Peyer's patch (tissue), 4 donors: ENCODE results near the gene SEC24A. TPM values are rescaled to one million over a fixed set of nuclear protein-coding genes. Genes with fewer than 3 reads are reported as not detected.
A peak's percentile ranks its signal among the peaks of the same experiment; 100 is the strongest.
"Not testable (repeated sequence)": the region's sequence is repeated elsewhere in the genome, so short reads cannot be mapped to it uniquely, and the experiment has no call there.

Source experiments
- DNase-seq, 3 donors: peaks; one replicate each; pipeline ENCODE4 v3.0.0-alpha.2; 2017 to 2019
- H3K27ac ChIP-seq, 4 donors: fragments of 200-600 bp; sonication (generic); one replicate each; pipeline ENCODE4 v1.5.1; 2016 to 2019
- H3K27me3 ChIP-seq, 2 donors: fragments of 200-600 bp; sonication (generic); one replicate each; pipeline ENCODE4 v1.5.1; 2019
- H3K36me3 ChIP-seq, 3 donors: fragments of 200-600 bp; sonication (generic); one replicate each; pipeline ENCODE4 v1.5.1; 2016 to 2019
- H3K4me1 ChIP-seq, 4 donors: fragments of 200-600 bp; sonication (generic); one replicate each; pipeline ENCODE4 v1.5.1; 2016 to 2019
- H3K4me3 ChIP-seq, 4 donors: fragments of 200-600 bp; sonication (generic); 1 replicate in 3 of 4; 2 replicates in 1 of 4; pipeline ENCODE4 v1.5.1; 2016 to 2019; ENCODE audit warnings: mild to moderate bottlenecking in 1 of 4
- H3K9me3 ChIP-seq, 4 donors: fragments of 200-600 bp; sonication (generic); one replicate each; pipeline ENCODE4 v1.5.1; 2016 to 2019; ENCODE audit warnings: mild to moderate bottlenecking in 1 of 4
- CTCF ChIP-seq, 6 experiments: fragments of 450-650 bp in 4 of 6; fragments of 200-600 bp in 2 of 6; sonication (generic) in 1 of 6; IDR thresholded peaks; one replicate each; pipeline ENCODE4 v1.5.1; 2017 to 2019; ENCODE audit warnings: antibody characterized with exemption in 6 of 6, mild to moderate bottlenecking in 3 of 6, moderate library complexity in 1 of 6
- POLR2A ChIP-seq, 2 donors: fragments of 450-650 bp; IDR thresholded peaks; one replicate each; pipeline ENCODE4 v1.5.1; 2017; ENCODE audit warnings: antibody characterized with exemption in 2 of 2, mild to moderate bottlenecking in 2 of 2, moderate library complexity in 2 of 2
- total RNA-seq, 4 donors: library from RNA; depleted of rRNA; stranded (reverse); fragments of >200 nt; gene quantifications; one replicate each; pipeline ENCODE4 v1.1.0, GENCODE V29; 2016

Gene SEC24A
- total RNA-seq, 4 donors from 2014 or later = 17.3 to 54.8 (median 40.4) TPM

GRCh38 chr5:134741052-134741451 lies 92.5 kb downstream of the SEC24A start:
- TF ChIP-seq CTCF (IDR thresholded peaks at IDR 0.05) (no peak), POLR2A (IDR thresholded peaks at IDR 0.05) (no peak)
- H3K4me3 ChIP-seq = no peak overlapping the region
- no peak overlapping the region for H3K27ac ChIP-seq
- H3K27me3 ChIP-seq = no peaks in the 10 kb centered on the region
- H3K4me1 ChIP-seq = peaks cover 0 to 26% (median 4%) of the 10 kb centered on the region in 4 donors
- no peaks in the 10 kb centered on the region for H3K9me3 ChIP-seq
- no peak for DNase-seq
- H3K36me3 ChIP-seq = peaks cover 0 to 17% (median 0%) of the 10 kb centered on the region in 3 donors

GRCh38 chr5:134742134-134742533 lies 93.5 kb downstream of the SEC24A start:
- Histone ChIP-seq H3K9me3 (no peaks in the 10 kb centered on the region), H3K4me3 (no peak overlapping the region), H3K27me3 (no peaks in the 10 kb centered on the region), H3K27ac (no peak overlapping the region), H3K36me3 (peaks cover 0 to 17% (median 0%) of the 10 kb centered on the region in 3 donors), H3K4me1 (peaks cover 0 to 17% (median 4%) of the 10 kb centered on the region in 4 donors)
- DNase-seq = no peak
- TF ChIP-seq POLR2A (IDR thresholded peaks at IDR 0.05) (no peak), CTCF (IDR thresholded peaks at IDR 0.05) (no peak)

DNA sequence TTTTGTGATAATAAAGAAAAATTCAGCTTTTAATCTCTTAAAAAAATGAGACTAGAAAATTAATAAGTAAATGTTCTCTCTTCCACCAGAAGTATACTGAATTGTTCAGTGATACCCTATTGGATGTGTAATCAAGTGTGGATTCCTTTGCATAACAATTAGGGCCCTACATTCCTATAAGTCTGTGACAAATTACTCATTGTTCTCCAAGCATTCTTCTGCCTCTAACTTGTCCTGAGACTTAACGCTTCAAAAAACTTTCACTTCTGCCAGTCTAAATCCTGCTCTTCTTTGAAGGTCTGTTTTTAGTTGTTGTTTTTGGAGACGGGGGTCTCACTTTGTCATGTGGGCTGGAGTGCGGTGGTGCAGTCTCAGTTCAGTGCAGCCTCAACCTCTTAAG lies 100.8 kb downstream of the SEC24A start:
- Histone ChIP-seq H3K9me3 (no peaks in the 10 kb centered on the region), H3K4me1 (no peaks in the 10 kb centered on the region), H3K27me3 (no peaks in the 10 kb centered on the region), H3K27ac (no peak overlapping the region), H3K36me3 (peaks cover 0 to 5% (median 0%) of the 10 kb centered on the region in 3 donors), H3K4me3 (no peak overlapping the region)
- no peak for DNase-seq
- no peak for TF ChIP-seq POLR2A (IDR thresholded peaks at IDR 0.05)
- TF ChIP-seq CTCF (IDR thresholded peaks at IDR 0.05) = no peak

DNA sequence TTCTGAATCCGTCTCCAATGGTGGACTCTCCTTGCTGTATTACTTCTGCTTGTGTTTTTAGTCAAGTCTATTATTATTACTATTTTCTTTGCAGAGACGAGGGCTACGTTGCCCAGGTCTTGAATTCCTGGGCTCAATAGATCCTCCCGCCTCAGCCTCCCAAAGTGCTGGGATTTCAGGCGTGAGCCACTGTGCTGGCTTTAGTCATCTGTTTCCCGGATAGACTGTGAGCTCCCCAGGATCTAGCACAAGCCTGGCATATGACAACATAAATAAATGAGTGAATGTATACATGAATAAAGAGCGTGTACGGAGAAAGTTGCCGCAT lies 109.6 kb downstream of the SEC24A start:
- Histone ChIP-seq H3K9me3 (no peaks in the 10 kb centered on the region), H3K4me3 (peak overlapping the region; percentile 72 to 98 (median 80)), H3K27me3 (no peaks in the 10 kb centered on the region), H3K4me1 (peaks cover 0 to 12% (median 4%) of the 10 kb centered on the region in 4 donors), H3K27ac (peak overlapping the region; percentile 65 to 82 (median 73)), H3K36me3 (no peaks in the 10 kb centered on the region)
- no peak for DNase-seq
- TF ChIP-seq CTCF (IDR thresholded peaks at IDR 0.05) (no peak), POLR2A (IDR thresholded peaks at IDR 0.05) (no peak)

GRCh38 chr5:134758504-134759341 lies 110.1 kb downstream of the SEC24A start, which contains the start of gene DDX46:
Gene DDX46, plus strand, starts transcription at chr5:134758779. Its CDS starts 160 bp downstream, at chr5:134758939.
- peaks cover 0 to 12% (median 4%) of the 10 kb centered on the region in 4 donors for H3K4me1 ChIP-seq
- peak; percentile 63 to 78 for TF ChIP-seq POLR2A (IDR thresholded peaks at IDR 0.05)
- peak; percentile 58 to 87 (median 74) for TF ChIP-seq CTCF (IDR thresholded peaks at IDR 0.05)
- no peaks in the 10 kb centered on the region for H3K27me3 ChIP-seq
- H3K4me3 ChIP-seq = peak within 1 kb of the TSS; percentile 72 to 98 (median 80)
- peak; percentile 91 to 98 (median 97) for DNase-seq
- H3K27ac ChIP-seq = peak within 1 kb of the TSS; percentile 65 to 82 (median 73)
- peaks cover 0 to 2% (median 0%) of the 10 kb centered on the region in 3 donors for H3K36me3 ChIP-seq
- no peaks in the 10 kb centered on the region for H3K9me3 ChIP-seq

- H3K36me3 ChIP-seq = peaks cover 0 to 88% (median 0%) of the 10 kb centered on the region in 3 donors
- H3K27ac ChIP-seq, DNase-seq: not testable (repeated sequence)
These were observed 119.1 kb downstream of the SEC24A start for GRCh38 chr5:134767528-134768291.

More at GRCh38 chr5:134767528-134768291, 119.1 kb downstream of the SEC24A start:
- H3K4me1 ChIP-seq, H3K27me3 ChIP-seq, H3K4me3 ChIP-seq, H3K9me3 ChIP-seq: not testable (repeated sequence)
